ENCODE measurements around the gene LPP. TPM values are rescaled to one million over a fixed set of nuclear protein-coding genes. Genes with fewer than 3 reads are reported as not detected.

Gene LPP
- total RNA-seq, 1 donor from 2014 or later = 97.4 TPM

DNA sequence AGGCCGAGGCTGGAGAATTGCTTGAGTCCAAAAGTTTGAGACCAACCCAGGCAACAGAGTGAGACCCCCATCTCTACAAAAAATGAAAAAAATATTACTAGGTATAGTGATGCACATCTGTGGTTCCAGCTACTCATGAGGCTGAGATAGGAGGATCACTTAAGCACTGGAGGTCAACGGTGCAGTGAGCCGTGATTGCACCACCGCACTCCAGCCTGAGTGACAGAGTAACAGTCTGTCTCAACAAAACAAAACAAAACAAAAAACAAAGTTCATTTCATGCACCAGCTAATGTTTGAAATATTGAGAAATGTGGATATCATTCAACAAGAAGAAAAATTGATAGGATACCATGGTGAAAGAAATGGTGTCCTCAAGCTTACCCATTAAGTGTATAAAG is 567.4 kb downstream of the LPP start:
- H3K4me1 ChIP-seq = peaks cover 1% of the 10 kb centered on the region
- TF ChIP-seq, protein P1, sequence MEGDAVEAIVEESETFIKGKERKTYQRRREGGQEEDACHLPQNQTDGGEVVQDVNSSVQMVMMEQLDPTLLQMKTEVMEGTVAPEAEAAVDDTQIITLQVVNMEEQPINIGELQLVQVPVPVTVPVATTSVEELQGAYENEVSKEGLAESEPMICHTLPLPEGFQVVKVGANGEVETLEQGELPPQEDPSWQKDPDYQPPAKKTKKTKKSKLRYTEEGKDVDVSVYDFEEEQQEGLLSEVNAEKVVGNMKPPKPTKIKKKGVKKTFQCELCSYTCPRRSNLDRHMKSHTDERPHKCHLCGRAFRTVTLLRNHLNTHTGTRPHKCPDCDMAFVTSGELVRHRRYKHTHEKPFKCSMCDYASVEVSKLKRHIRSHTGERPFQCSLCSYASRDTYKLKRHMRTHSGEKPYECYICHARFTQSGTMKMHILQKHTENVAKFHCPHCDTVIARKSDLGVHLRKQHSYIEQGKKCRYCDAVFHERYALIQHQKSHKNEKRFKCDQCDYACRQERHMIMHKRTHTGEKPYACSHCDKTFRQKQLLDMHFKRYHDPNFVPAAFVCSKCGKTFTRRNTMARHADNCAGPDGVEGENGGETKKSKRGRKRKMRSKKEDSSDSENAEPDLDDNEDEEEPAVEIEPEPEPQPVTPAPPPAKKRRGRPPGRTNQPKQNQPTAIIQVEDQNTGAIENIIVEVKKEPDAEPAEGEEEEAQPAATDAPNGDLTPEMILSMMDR (IDR thresholded peaks at IDR 0.05; ENCODE audit: borderline replicate concordance) = no peak
- no peaks in the 10 kb centered on the region for H3K9me3 ChIP-seq (replicated peaks)
- no peak overlapping the region for H3K27ac ChIP-seq (replicated peaks)
- DNase-seq = no peak
- no peaks in the 10 kb centered on the region for H3K36me3 ChIP-seq
- no peak overlapping the region for H3K4me3 ChIP-seq
- H3K27me3 ChIP-seq (ENCODE audit: low read depth) = no peaks in the 10 kb centered on the region
- intact Hi-C loops (cut with micrococcal nuclease) = no loop called here

DNA sequence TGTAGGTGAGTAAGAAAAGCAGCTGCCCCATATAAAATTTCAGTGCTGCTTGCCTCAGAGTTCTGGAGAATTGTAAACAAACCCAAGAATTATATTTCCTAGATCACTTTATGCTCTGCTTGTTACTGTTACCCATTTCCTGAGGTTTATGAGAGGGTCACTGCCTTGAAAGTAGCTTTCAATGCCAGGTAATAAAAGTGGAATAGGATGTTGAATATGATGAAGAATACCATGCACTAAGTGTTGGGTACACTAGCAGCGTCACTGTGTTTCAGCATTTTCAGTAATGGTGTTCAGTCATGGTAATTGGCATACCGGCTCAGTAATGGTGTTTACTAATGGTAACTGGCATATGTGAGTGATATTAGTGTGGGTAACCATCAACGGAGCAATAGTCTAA is 568.0 kb downstream of the LPP start:
- peaks cover 8% of the 10 kb centered on the region for H3K4me1 ChIP-seq
- intact Hi-C loops (cut with micrococcal nuclease) = no loop called here

DNA sequence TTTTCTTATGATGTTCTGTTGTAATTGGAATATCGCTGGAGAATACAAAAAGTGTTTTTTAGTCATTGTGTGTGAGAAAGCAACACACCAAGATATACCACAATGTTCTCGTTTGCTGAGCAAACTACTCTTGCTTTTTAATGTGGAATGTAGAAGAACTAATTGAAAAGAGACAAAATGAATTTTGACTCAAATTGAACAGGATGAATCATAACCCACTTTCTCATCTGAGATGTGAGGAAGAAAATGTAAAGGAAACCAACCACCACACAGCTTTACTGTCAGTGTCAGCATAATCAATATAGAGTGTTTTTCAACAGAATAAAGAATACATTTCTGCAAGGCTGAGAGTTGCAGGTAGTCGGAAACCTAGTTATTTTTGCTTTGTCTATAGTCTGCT is 569.0 kb downstream of the LPP start:
- no peak overlapping the region for H3K27ac ChIP-seq (replicated peaks)
- H3K27me3 ChIP-seq (ENCODE audit: low read depth) = no peaks in the 10 kb centered on the region
- TF ChIP-seq, protein P1 (IDR thresholded peaks at IDR 0.05; ENCODE audit: borderline replicate concordance) = no peak
- peaks cover 17% of the 10 kb centered on the region for H3K4me1 ChIP-seq
- H3K36me3 ChIP-seq = no peaks in the 10 kb centered on the region
- no peak for DNase-seq
- no peaks in the 10 kb centered on the region for H3K9me3 ChIP-seq (replicated peaks)
- no peak overlapping the region for H3K4me3 ChIP-seq
- intact Hi-C loops (cut with micrococcal nuclease) = no loop called here

More for the DNA sequence above, 568.0 kb downstream of the LPP start:
- H3K9me3 ChIP-seq (replicated peaks) = no peaks in the 10 kb centered on the region
- no peak overlapping the region for H3K27ac ChIP-seq (replicated peaks)
- TF ChIP-seq, protein P1 (IDR thresholded peaks at IDR 0.05; ENCODE audit: borderline replicate concordance) = no peak
- H3K4me3 ChIP-seq = no peak overlapping the region
- no peaks in the 10 kb centered on the region for H3K27me3 ChIP-seq (ENCODE audit: low read depth)
- no peak for DNase-seq
- H3K36me3 ChIP-seq = no peaks in the 10 kb centered on the region

DNA sequence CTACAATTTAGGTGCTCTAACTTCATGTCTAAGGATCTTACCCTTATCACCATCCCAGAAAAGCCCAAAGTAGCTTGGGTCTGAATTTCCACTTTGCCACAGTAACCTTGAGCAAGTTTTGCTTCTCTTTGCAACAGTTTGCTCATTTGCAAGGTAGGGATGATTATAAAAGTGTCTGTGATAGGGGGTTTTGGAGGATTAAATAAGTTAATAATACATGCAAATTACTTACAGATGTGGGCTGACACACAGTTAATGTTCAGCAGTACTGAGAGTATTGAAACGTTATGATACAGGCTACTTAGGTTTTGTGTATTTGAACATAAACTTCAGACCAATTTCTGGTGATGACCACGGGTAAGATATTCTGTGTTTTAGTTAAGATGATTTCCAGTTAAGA is 573.1 kb downstream of the LPP start:
- DNase-seq = no peak
- TF ChIP-seq, protein P1 (IDR thresholded peaks at IDR 0.05; ENCODE audit: borderline replicate concordance) = no peak

DNA sequence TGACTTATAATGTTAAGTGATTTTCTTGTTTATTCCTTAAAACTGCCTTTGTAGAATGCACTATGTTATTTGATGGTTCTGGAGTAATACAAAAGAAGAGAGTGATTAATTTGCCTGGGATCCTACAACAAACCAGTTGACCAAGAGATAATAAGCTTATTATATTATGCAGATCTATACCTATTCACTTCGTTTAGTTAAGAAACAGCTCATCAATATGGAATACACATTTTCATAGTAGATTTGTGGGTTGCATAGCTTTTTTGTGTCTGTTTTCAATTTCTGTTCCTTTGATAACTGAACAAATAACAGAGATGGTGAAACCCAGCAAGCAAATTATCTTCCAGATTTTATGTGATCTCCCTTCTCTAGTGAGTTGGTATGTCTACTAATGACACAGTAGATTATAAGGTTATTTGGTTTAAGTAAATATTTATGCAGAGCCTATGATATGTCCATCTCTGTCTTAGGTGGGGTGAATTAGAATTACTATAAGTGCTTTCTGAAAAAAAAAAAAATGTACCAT is 574.5 kb downstream of the LPP start:
- DNase-seq = no peak
- no peaks in the 10 kb centered on the region for H3K9me3 ChIP-seq (replicated peaks)
- H3K27me3 ChIP-seq (ENCODE audit: low read depth) = no peaks in the 10 kb centered on the region
- peaks cover 19% of the 10 kb centered on the region for H3K4me1 ChIP-seq
- H3K4me3 ChIP-seq = no peak overlapping the region
- TF ChIP-seq, protein P1 (IDR thresholded peaks at IDR 0.05; ENCODE audit: borderline replicate concordance) = no peak
- no peak overlapping the region for H3K27ac ChIP-seq (replicated peaks)
- no peaks in the 10 kb centered on the region for H3K36me3 ChIP-seq
- intact Hi-C loops (cut with micrococcal nuclease) = no loop called here

More for the DNA sequence above, 573.1 kb downstream of the LPP start:
- Histone ChIP-seq H3K27ac (replicated peaks) (no peak overlapping the region), H3K27me3 (ENCODE audit: low read depth) (no peaks in the 10 kb centered on the region), H3K4me1 (peaks cover 17% of the 10 kb centered on the region), H3K4me3 (no peak overlapping the region), H3K36me3 (no peaks in the 10 kb centered on the region), H3K9me3 (replicated peaks) (no peaks in the 10 kb centered on the region)
- intact Hi-C loops (cut with micrococcal nuclease) = no loop called here
